GM18870 (cell line): ENCODE measurements around the gene DNAH9.

Experiments
- ATAC-seq: cut with Tn5 transposase; IDR thresholded peaks from one replicate; pipeline ENCODE4 v1.9.1; 2021; ENCODE audit warnings: moderate library complexity; ENCODE audit not compliant: unreplicated experiment

DNAH9 gene

GRCh38 chr17:11832401-11833137 lies 234.3 kb downstream of the DNAH9 start:
- ATAC-seq, result no peak

DNA sequence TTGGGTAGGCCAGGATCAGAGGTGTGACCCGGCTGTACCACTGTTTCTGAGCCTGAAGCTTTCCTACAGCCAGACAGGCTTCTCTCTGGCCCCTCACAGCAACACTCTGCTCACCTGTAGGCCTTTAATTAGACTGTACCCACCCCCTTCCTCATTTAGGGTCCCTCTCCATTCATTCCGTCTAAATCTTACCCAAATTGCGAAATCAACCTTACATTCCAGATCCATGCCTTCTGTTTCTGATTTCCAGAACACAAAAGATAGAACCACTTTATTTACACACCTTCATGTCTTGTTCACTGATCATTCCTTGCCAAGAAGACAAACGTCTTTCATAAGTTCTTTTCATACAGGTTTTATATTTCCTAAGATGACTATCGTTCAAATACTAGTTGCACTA lies 238.2 kb downstream of the DNAH9 start:
- no peak for ATAC-seq

DNA sequence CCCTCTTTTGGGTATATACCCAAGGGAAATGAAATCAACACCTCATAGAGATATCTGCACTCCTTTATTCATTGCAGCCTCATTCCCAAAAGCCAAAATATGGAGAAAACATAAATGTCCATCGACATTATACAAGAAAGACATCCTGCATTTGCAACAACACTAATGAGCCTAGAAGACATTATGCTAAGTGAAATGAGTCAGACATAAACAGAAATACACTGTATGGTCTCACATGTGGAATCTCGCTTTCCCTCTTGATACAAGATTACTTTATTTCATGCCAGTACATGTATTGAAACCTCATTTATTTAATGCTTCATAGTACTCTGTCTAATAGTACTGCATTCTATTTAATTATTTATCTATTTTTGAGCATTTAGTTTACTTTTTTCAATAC lies 241.8 kb downstream of the DNAH9 start:
- ATAC-seq, result no peak

- ATAC-seq, result no peak
Observed at GRCh38 chr17:11840831-11841230, 242.6 kb downstream of the DNAH9 start.

GRCh38 chr17:11848330-11848729 lies 250.1 kb downstream of the DNAH9 start:
- no peak for ATAC-seq

DNA sequence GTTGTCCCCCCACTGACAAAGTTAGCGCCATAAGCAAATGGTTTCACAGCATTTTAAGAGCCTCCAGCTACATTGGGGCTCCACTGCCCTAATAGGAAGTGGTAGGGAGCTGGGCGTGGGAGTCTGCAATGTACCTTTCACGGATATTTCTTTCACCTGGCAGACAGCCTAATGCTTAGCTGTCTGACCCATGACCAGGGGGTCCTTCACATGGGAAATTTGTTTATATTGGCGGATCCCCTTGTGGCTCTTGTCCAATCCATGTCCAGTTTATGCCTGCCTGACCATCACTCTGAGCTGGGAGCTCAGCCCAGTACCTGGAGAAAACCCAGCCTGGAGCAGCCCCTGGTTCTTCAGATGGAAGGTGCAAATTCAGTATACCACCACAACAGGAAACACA lies 254.0 kb downstream of the DNAH9 start:
- ATAC-seq, result no peak

- ATAC-seq, result no peak
Observed at GRCh38 chr17:11852912-11853311, 254.6 kb downstream of the DNAH9 start.

DNA sequence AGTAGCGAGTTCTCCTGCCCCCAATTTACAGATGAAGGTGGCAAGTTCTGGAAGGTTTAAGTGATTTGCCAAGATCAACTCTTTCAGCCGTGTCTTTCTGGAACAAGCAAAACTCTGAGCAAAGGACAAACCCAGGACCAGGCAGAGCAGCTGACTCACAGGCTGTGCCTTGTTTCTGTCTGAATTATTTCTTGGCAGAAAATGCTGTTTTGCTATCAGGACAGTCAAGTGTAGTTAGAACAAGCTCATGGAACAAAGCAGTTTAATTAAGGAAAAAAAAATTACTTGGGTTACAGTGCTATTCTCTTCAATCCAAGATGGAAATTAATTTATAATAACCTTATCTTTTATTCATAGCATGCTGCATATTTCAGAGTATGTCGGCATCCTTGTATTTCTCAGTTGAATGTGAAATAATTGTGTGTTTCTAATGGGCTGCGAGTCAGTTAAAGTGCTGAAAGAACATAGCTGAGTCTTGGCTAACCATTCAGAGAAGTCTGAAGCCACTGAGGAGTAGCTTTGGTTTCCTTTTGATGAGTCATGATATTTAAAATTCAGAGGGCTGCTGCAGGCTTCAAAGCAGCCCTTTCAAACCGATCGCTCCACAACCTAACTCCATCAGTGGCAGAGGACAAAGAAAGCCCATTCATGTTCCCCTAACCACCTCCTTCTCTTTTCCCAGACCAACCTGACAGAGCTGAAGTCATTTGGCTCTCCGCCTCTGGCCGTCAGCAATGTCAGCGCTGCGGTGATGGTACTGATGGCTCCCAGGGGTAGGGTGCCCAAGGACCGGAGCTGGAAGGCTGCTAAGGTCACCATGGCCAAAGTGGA lies 255.3 kb downstream of the DNAH9 start:
- ATAC-seq, result no peak

GRCh38 chr17:11855306-11855705 lies 257.0 kb downstream of the DNAH9 start:
- no peak for ATAC-seq

- no peak for ATAC-seq
Observed at GRCh38 chr17:11857006-11857405, 258.7 kb downstream of the DNAH9 start.

GRCh38 chr17:11869680-11870394 lies 271.6 kb downstream of the DNAH9 start:
- ATAC-seq, result no peak

DNA sequence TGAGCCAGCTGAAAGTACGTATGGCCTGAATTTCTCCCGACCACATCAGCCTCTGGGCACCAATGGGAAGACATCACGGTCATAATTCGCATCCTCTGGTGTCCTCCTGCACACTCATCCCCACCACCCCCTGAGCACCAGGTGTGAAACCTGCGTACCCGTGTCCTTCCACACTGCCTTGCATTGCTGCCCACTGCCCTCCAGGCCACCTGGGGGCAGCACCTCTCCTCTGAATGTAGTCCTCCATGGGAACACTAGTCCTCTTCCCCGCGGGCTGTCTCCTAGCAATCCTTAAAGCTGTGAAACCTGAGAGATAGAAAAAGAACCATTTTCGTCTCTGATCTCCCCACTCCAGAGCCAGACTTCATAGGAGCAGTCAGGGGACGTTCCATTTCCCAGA lies 273.5 kb downstream of the DNAH9 start:
- no peak for ATAC-seq

DNA sequence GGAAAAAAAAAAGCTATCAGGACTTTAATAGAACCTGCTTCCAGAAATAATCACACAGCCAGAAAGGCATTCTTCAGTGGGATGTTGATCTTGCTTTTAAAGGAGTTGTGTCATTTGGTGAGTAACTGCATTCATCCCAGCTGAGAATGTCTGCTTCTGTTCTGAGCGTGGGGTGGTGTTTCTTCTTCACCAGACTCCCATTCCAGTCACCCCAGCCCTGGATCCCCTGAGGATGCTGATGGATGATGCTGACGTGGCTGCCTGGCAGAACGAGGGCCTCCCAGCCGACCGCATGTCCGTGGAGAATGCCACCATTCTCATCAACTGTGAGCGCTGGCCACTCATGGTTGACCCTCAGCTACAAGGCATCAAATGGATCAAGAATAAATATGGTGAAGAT lies 276.5 kb downstream of the DNAH9 start:
- ATAC-seq, result no peak

DNA sequence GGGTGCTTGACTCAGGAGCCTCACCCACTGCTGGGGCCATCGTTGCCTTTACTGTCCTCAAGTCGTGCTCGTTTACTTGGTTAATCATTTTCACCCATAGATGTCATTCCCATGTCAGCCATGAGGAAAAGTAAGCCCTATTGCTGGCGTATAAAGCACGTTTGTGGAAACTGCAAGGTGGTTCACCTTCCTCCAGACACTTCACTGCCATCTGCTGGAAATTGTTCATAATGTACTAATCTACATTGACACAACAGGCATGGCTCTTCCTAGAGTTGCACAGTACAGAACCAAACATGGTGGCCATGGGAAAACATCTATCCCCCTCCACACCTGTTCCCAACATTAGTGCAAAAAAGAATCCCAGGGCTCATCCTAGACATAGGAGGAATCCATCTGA lies 282.4 kb downstream of the DNAH9 start:
- no peak for ATAC-seq

- no peak for ATAC-seq
Observed at GRCh38 chr17:11882716-11883115, 284.4 kb downstream of the DNAH9 start.

DNA sequence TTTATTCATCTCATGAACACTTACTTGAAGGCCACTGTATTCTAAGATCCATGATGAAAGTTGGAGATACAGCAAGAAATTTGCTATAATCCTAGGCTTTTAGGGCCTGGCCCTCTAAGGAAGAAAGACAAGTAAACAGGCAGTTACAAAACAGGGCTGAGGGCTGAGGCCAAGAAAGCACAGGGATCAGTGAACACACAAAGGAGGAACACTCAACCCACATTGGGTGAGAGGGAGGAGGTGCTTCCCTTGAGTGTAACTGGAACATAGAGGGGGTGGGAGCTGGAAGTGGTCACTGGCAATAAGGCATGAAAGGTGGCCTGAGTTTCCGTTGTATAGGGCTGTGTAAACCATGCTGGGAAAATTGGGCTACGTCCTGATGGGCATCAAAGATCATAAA lies 286.8 kb downstream of the DNAH9 start:
- ATAC-seq, result no peak

- no peak for ATAC-seq
Observed at GRCh38 chr17:11889266-11889665, 291.0 kb downstream of the DNAH9 start.

- no peak for ATAC-seq
Observed at GRCh38 chr17:11893862-11894261, 295.6 kb downstream of the DNAH9 start.

- no peak for ATAC-seq
Observed at GRCh38 chr17:11896199-11896598, 297.9 kb downstream of the DNAH9 start.

DNA sequence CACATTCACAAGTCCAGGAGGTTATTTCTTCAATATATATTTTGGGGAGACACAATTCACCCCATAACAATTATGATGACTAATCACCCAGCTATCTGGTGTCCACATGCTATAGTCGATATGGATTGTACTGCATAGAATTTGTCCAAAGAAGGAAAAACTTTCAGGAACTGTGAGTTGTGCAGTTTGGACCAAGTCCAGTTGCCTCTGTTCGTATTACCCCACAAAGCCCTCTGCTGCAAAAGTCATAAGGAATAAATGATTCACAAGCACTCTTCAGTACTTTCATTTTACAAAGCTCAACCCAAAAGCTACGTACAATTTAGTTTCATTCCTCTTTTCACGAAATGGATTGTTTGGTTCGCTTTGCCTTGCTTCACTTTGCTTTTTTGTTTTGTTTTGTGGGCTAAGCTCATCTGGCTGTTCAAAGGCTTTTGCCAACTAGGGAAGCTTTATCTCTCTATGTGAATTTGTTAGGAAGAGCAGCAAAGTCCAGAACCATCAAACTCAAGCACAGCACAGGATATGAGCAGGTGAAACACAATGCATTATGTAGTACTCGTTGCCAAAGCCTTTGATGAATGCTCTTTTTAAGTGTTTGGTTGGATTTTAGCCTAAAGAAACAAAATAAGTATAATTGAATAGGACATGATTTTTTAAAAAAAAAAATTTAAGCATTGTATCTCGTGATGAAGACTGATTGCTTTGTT lies 300.4 kb downstream of the DNAH9 start:
- no peak for ATAC-seq

DNA sequence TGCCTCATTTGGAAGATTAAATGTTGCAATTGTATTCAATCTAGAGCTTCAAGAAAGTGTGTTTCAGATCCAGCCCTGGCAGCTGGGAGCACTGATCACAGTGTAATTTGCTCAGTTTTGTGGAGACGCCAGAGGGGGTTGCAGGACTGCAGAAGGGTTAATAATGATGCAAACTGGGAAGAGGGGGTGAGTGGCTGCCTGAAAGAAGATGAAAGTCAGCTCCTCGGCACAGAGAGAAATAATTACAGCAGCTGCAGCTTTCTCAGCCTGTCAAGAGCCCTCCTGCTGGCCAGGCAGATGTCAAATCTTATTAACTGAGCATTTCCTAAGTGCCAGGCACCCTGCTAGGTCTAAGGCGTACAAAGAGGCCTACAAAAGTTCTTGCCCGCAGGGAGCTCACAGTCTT lies 301.3 kb downstream of the DNAH9 start:
- ATAC-seq, result no peak
